GM23338 (cell line): Measurements from ENCODE around the gene CETN1.

Experiments used
- CREB1 ChIP-seq: fragments of 250-450 bp; sonication (Bioruptor Pico); IDR thresholded peaks from 2 replicates; pipeline ENCODE4 v1.5.0; 2020; ENCODE audit warnings: low read depth, mild to moderate bottlenecking, moderate library complexity
- CTCF ChIP-seq, 2 experiments: fragments of 200-600 bp in 1 of 2; sonication (generic) in 1 of 2; conservative IDR thresholded peaks; 2 replicates each; pipeline versions ENCODE4 v1.5.1 to v1.6.1; 2016 to 2017; ENCODE audit warnings: antibody characterized with exemption in 2 of 2, low read depth in 2 of 2, mild to moderate bottlenecking in 2 of 2, moderate library complexity in 1 of 2
- ETS1 ChIP-seq: IDR thresholded peaks from 2 replicates; pipeline ENCODE4 v1.6.1; 2016; ENCODE audit warnings: antibody characterized with exemption
- EZH2 ChIP-seq: fragments of 200-600 bp; sonication (generic); IDR thresholded peaks from one replicate; pipeline ENCODE4 v1.8.0; 2017; ENCODE audit warnings: antibody characterized with exemption, mild to moderate bottlenecking, low read depth; ENCODE audit not compliant: unreplicated experiment
- EZH2phosphoT487 ChIP-seq: fragments of 200-600 bp; sonication (generic); IDR thresholded peaks from one replicate; pipeline ENCODE4 v1.8.1; 2018; ENCODE audit warnings: antibody characterized with exemption; ENCODE audit not compliant: unreplicated experiment
- JUNB ChIP-seq: IDR thresholded peaks from one replicate; pipeline ENCODE4 v1.6.1; 2016; ENCODE audit warnings: antibody characterized with exemption; ENCODE audit not compliant: unreplicated experiment
- NANOG ChIP-seq: IDR thresholded peaks from 2 replicates; pipeline ENCODE4 v1.6.1; 2016; ENCODE audit warnings: antibody characterized with exemption, borderline replicate concordance
- POLR2AphosphoS5 ChIP-seq: IDR thresholded peaks from 2 replicates; pipeline ENCODE4 v1.6.1; 2016; ENCODE audit warnings: antibody characterized with exemption, low read depth
- REST ChIP-seq: IDR thresholded peaks from one replicate; pipeline ENCODE4 v1.6.1; 2018; ENCODE audit warnings: antibody characterized with exemption; ENCODE audit not compliant: unreplicated experiment
- STAT1 ChIP-seq: IDR thresholded peaks from one replicate; pipeline ENCODE4 v1.6.1; 2016; ENCODE audit warnings: antibody characterized with exemption; ENCODE audit not compliant: unreplicated experiment
- ZNF114 ChIP-seq: fragments of 250-450 bp; sonication (Bioruptor Pico); IDR thresholded peaks from 2 replicates; pipeline ENCODE4 v1.5.0; 2020; ENCODE audit warnings: mild to moderate bottlenecking, moderate library complexity

GRCh38 chr18:623761-624620 lies 43.8 kb downstream of the CETN1 start:
- TF ChIP-seq EZH2 (no peak), CTCF (conservative IDR thresholded peaks at IDR 0.05; ENCODE audit: low read depth in 2 of 2) (peak; percentile 61 to 78), POLR2AphosphoS5 (no peak), REST (no peak), JUNB (no peak), ETS1 (no peak), NANOG (no peak), STAT1 (no peak), EZH2phosphoT487 (no peak), CREB1 (CRISPR knock-in tag) (no peak), ZNF114 (CRISPR knock-in tag) (no peak)
